ENCODE data around the gene ARHGAP45. TPM values are rescaled to one million over a fixed set of nuclear protein-coding genes. Genes with fewer than 3 reads are reported as not detected.
A peak's percentile ranks its signal among the peaks of the same experiment; 100 is the strongest.
"Not testable (repeated sequence)": the region's sequence is repeated elsewhere in the genome, so short reads cannot be mapped to it uniquely, and the experiment has no call there.

Gene ARHGAP45
- total and polyA plus RNA-seq, 12 donors: 1.9 to 27.4 (median 4.3) TPM

GRCh38 chr19:1113030-1113985 lies 46.3 kb downstream of the ARHGAP45 start:
- Histone ChIP-seq H3K27me3 (no peaks in the 10 kb centered on the region), H3K36me3 (peaks cover 0 to 99% (median 28%) of the 10 kb centered on the region in 9 donors), H3K9me3 (no peaks in the 10 kb centered on the region), H3K27ac (peak overlapping the region in 9 of 10 donors; percentile 40 to 79 (median 71)), H3K4me3 (peak overlapping the region in 6 of 10 donors; percentile 9 to 40 (median 21)), H3K4me1 (peaks cover 12 to 31% (median 19%) of the 10 kb centered on the region in 9 donors)
- DNase-seq (peak; percentile 97 to 98), ATAC-seq (peak; percentile 87 to 95 (median 93))
- 23 to 24% methylated on average over 43 to 44 of the region's 44 CpGs for WGBS, 2 donors
- TF ChIP-seq, protein P1, sequence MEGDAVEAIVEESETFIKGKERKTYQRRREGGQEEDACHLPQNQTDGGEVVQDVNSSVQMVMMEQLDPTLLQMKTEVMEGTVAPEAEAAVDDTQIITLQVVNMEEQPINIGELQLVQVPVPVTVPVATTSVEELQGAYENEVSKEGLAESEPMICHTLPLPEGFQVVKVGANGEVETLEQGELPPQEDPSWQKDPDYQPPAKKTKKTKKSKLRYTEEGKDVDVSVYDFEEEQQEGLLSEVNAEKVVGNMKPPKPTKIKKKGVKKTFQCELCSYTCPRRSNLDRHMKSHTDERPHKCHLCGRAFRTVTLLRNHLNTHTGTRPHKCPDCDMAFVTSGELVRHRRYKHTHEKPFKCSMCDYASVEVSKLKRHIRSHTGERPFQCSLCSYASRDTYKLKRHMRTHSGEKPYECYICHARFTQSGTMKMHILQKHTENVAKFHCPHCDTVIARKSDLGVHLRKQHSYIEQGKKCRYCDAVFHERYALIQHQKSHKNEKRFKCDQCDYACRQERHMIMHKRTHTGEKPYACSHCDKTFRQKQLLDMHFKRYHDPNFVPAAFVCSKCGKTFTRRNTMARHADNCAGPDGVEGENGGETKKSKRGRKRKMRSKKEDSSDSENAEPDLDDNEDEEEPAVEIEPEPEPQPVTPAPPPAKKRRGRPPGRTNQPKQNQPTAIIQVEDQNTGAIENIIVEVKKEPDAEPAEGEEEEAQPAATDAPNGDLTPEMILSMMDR (IDR thresholded peaks at IDR 0.05): peak in 8 of 9 donors; percentile 88 to 100 (median 96)
- intact Hi-C loops (cut with DNase I): loop anchor here in 9 of 10 donors (1.0 to 5.0 kb wide), 3 partner anchors 59 to 127 kb away; partner anchors contain the start of gene SBNO2 (in 1 of the 9)

DNA sequence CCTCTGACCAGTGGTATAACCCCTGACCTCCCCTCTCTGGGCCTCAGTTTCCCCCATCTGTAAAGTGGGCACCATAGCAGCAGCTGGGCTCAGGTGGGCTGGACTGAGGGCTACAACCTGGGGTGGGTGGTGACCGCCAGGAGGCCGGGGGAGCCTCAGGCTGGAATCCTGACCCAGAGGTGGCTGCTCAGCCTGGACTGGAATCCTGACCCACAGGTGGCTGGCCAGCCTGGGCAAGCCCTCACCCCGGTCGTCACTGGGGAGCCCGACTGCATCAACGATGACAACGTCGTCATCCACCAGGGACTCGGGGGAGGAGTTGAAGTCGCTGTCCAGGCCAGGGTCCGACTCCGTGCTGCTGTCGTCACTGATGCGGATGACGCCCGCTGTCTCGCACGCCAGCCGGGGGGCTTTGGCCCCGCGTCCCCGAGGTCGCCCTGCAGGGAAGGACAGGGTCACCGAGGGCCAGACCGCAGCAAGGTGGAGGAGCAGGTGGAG lies 47.1 kb downstream of the ARHGAP45 start:
- H3K27me3 ChIP-seq: no peaks in the 10 kb centered on the region
- ATAC-seq (peak in 2 of 8 donors; percentile 0), DNase-seq (no peak)
- H3K4me3 ChIP-seq: peak overlapping the region in 1 of 10 donors; percentile 40
- H3K36me3 ChIP-seq: peaks cover 0 to 99% (median 22%) of the 10 kb centered on the region in 9 donors
- H3K9me3 ChIP-seq: no peaks in the 10 kb centered on the region
- 93% methylated on average over 25 of the region's 25 CpGs for WGBS, 2 donors
- H3K4me1 ChIP-seq: peaks cover 12 to 31% (median 19%) of the 10 kb centered on the region in 9 donors
- intact Hi-C loops (cut with DNase I): loop anchor here in 9 of 10 donors (1.0 to 5.0 kb wide), 3 partner anchors 58 to 126 kb away; partner anchors contain the start of gene SBNO2 (in 1 of the 9)
- TF ChIP-seq, protein P1 (IDR thresholded peaks at IDR 0.05): no peak
- H3K27ac ChIP-seq: peak overlapping the region in 9 of 10 donors; percentile 40 to 79 (median 71)

- Histone ChIP-seq H3K36me3 (peaks cover 0 to 99% (median 24%) of the 10 kb centered on the region in 9 donors), H3K4me1 (peaks cover 12 to 31% (median 19%) of the 10 kb centered on the region in 9 donors)
- not testable (repeated sequence) for DNase-seq, H3K27ac ChIP-seq, ATAC-seq, H3K9me3 ChIP-seq, H3K27me3 ChIP-seq, H3K4me3 ChIP-seq
- 95 to 97% methylated on average over 9 of the region's 9 CpGs for WGBS, 2 donors
- intact Hi-C loops (cut with DNase I): loop anchor here in 9 of 10 donors (5.0 kb wide), 2 partner anchors 58 to 78 kb away; partner anchors contain the start of gene SBNO2 (in 1 of the 9)
Observed at GRCh38 chr19:1114728-1115127, 47.8 kb downstream of the ARHGAP45 start.

GRCh38 chr19:1115646-1116420 lies 48.9 kb downstream of the ARHGAP45 start:
- H3K9me3 ChIP-seq: no peaks in the 10 kb centered on the region
- H3K4me1 ChIP-seq: peaks cover 12 to 31% (median 19%) of the 10 kb centered on the region in 9 donors
- TF ChIP-seq, protein P1 (IDR thresholded peaks at IDR 0.05): no peak
- H3K4me3 ChIP-seq: no peak overlapping the region
- ATAC-seq (no peak), DNase-seq (no peak)
- intact Hi-C loops (cut with DNase I): no loop called here
- peaks cover 9 to 99% (median 27%) of the 10 kb centered on the region in 9 donors for H3K36me3 ChIP-seq
- no peaks in the 10 kb centered on the region for H3K27me3 ChIP-seq
- no peak overlapping the region for H3K27ac ChIP-seq
- 91 to 92% methylated on average over 35 of the region's 35 CpGs for WGBS, 2 donors

Data from heart right ventricle (tissue), 16 donors.